Measurements from ENCODE around the gene NFX1.

DNA sequence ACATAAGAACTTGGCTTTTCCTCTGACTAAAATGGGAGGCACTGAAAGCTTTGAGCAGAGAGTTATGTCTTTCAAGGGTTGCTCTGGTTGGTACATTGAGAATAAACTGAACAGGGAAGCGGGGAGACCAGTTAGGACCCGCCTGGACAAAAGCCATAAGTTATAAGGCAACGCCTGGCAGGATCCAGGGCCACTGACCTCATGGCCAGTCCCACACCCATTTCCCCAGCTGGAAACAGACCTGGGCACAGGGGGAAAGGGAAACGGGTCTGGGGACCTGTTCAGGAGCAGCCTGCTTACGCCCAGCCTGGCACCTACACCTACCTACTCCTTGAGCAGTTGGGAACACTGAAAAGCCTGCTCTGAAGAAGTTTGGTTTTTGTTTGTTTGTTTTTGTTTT is 49.0 kb upstream of the NFX1 start:
- no peak for TF ChIP-seq CTCF (IDR thresholded peaks at IDR 0.05)
- no peak for TF ChIP-seq POLR2A (IDR thresholded peaks at IDR 0.05)

All from right lobe of liver (tissue), 4 donors.